ENCODE measurements around the gene CXorf65.

Gene CXorf65

GRCh38 chrX:71067089-71067488, 39.5 kb downstream of the CXorf65 start:
- DNase-seq (ENCODE audit: low read depth), result no peak

- no peak for DNase-seq (ENCODE audit: low read depth)
Observed at GRCh38 chrX:71060127-71060526, 46.4 kb downstream of the CXorf65 start.

GRCh38 chrX:71057848-71058530, 48.6 kb downstream of the CXorf65 start:
- no peak for DNase-seq (ENCODE audit: low read depth)

- DNase-seq (ENCODE audit: low read depth), result peak; percentile 7
Observed at GRCh38 chrX:71056867-71057266, 49.7 kb downstream of the CXorf65 start.
